SK-N-SH treated with all-trans-retinoic acid at 6 μM for 48 hours (cell line): ENCODE results near the gene GLI3.

Source experiments
- CREB5 ChIP-seq: fragments of 250-450 bp; sonication (Bioruptor Pico); IDR thresholded peaks from 2 replicates; pipeline ENCODE4 v1.5.1; 2020; ENCODE audit warnings: low read depth, mild to moderate bottlenecking, moderate library complexity
- ESRRG ChIP-seq: fragments of 250-450 bp; sonication (Bioruptor Pico); IDR thresholded peaks from 2 replicates; pipeline ENCODE4 v1.6.1; 2021; ENCODE audit warnings: mild to moderate bottlenecking
- POU6F1 ChIP-seq: fragments of 250-450 bp; sonication (Bioruptor Pico); IDR thresholded peaks from 2 replicates; pipeline ENCODE4 v1.8.0; 2021; ENCODE audit warnings: low read depth, mild to moderate bottlenecking, moderate library complexity, borderline replicate concordance
- ZFP3 ChIP-seq: fragments of 250-450 bp; sonication (Bioruptor Pico); IDR thresholded peaks from 2 replicates; pipeline ENCODE4 v1.5.0; 2020; ENCODE audit warnings: mild to moderate bottlenecking, moderate library complexity

DNA sequence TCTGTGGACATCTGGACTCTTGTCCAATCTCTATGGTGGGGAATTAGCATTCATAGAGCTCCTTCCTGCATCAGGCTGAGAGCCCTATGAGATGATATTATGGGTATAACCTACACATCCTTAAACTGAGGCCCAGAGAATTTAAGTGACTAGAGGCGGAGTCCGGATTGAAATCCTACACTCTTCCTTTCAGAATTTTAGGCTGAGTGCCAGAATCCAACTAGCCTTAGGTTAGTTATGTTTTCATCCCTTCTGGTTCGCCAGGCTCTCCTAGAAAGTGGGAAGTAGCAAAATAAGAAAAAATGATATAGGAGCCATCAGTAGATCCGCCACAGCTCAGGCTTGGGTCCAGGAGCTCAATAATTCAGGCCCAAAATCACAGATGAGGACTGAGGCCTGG is 212.5 kb downstream of the GLI3 start:
- TF ChIP-seq POU6F1 (CRISPR knock-in tag) (no peak), ESRRG (CRISPR knock-in tag) (no peak), CREB5 (CRISPR knock-in tag) (no peak), ZFP3 (CRISPR knock-in tag) (no peak)
